ENCODE results near the gene IFIH1. TPM values are rescaled to one million over a fixed set of nuclear protein-coding genes. Genes with fewer than 3 reads are reported as not detected.

The IFIH1 gene
- total RNA-seq, 1 donor, result 7.2 TPM

GRCh38 chr2:162232671-162233070, 85.8 kb downstream of the IFIH1 start:
- no peak for DNase-seq (ENCODE audit: insufficient read length, low spot score, missing footprints)
- Histone ChIP-seq H3K27me3 (ENCODE audit: insufficient read depth, low read length) (no peaks in the 10 kb centered on the region), H4K20me1 (ENCODE audit: insufficient read depth, low read length) (no peaks in the 10 kb centered on the region), H3K9me3 (ENCODE audit: low read depth, low read length) (no peaks in the 10 kb centered on the region), H2AFZ (ENCODE audit: low read length) (no peak overlapping the region), H3K4me3 (ENCODE audit: insufficient read depth, low read length) (peak overlapping the region; percentile 43), H3K79me2 (ENCODE audit: insufficient read depth, low read length) (peaks cover 94% of the 10 kb centered on the region), H3K27ac (ENCODE audit: low read depth, low read length) (peak overlapping the region; percentile 91), H3K4me1 (ENCODE audit: insufficient read depth, low read length) (peaks cover 28% of the 10 kb centered on the region), H3K4me2 (ENCODE audit: insufficient read depth, low read length) (peak overlapping the region; percentile 37), H3K36me3 (ENCODE audit: insufficient read depth, low read length) (peaks cover 59% of the 10 kb centered on the region)
- TF ChIP-seq CTCF (IDR thresholded peaks at IDR 0.05; ENCODE audit: extremely low read depth, low read depth, low read length), result no peak

GRCh38 chr2:162232027-162232426, 86.5 kb downstream of the IFIH1 start:
- Histone ChIP-seq H3K4me2 (ENCODE audit: insufficient read depth, low read length) (peak overlapping the region; percentile 37), H3K4me3 (ENCODE audit: insufficient read depth, low read length) (no peak overlapping the region), H3K4me1 (ENCODE audit: insufficient read depth, low read length) (peaks cover 31% of the 10 kb centered on the region), H4K20me1 (ENCODE audit: insufficient read depth, low read length) (no peaks in the 10 kb centered on the region), H3K9me3 (ENCODE audit: low read depth, low read length) (no peaks in the 10 kb centered on the region), H3K36me3 (ENCODE audit: insufficient read depth, low read length) (peaks cover 56% of the 10 kb centered on the region), H3K27me3 (ENCODE audit: insufficient read depth, low read length) (no peaks in the 10 kb centered on the region), H3K27ac (ENCODE audit: low read depth, low read length) (peak overlapping the region; percentile 91), H3K79me2 (ENCODE audit: insufficient read depth, low read length) (peaks cover 94% of the 10 kb centered on the region), H2AFZ (ENCODE audit: low read length) (no peak overlapping the region)
- no peak for TF ChIP-seq CTCF (IDR thresholded peaks at IDR 0.05; ENCODE audit: extremely low read depth, low read depth, low read length)
- no peak for DNase-seq (ENCODE audit: insufficient read length, low spot score, missing footprints)

- H3K4me2 ChIP-seq (ENCODE audit: insufficient read depth, low read length), result no peak overlapping the region
- peaks cover 96% of the 10 kb centered on the region for H3K79me2 ChIP-seq (ENCODE audit: insufficient read depth, low read length)
- TF ChIP-seq CTCF (IDR thresholded peaks at IDR 0.05; ENCODE audit: extremely low read depth, low read depth, low read length), result no peak
- H4K20me1 ChIP-seq (ENCODE audit: insufficient read depth, low read length), result no peaks in the 10 kb centered on the region
- H3K9me3 ChIP-seq (ENCODE audit: low read depth, low read length), result no peaks in the 10 kb centered on the region
- no peak overlapping the region for H2AFZ ChIP-seq (ENCODE audit: low read length)
- no peak overlapping the region for H3K4me3 ChIP-seq (ENCODE audit: insufficient read depth, low read length)
- DNase-seq (ENCODE audit: insufficient read length, low spot score, missing footprints), result no peak
- H3K27ac ChIP-seq (ENCODE audit: low read depth, low read length), result no peak overlapping the region
- peaks cover 45% of the 10 kb centered on the region for H3K36me3 ChIP-seq (ENCODE audit: insufficient read depth, low read length)
- H3K27me3 ChIP-seq (ENCODE audit: insufficient read depth, low read length), result no peaks in the 10 kb centered on the region
- peaks cover 31% of the 10 kb centered on the region for H3K4me1 ChIP-seq (ENCODE audit: insufficient read depth, low read length)
Measured at GRCh38 chr2:162230761-162231160, 87.7 kb downstream of the IFIH1 start.

- Histone ChIP-seq H3K4me3 (ENCODE audit: insufficient read depth, low read length) (no peak overlapping the region), H2AFZ (ENCODE audit: low read length) (no peak overlapping the region), H3K79me2 (ENCODE audit: insufficient read depth, low read length) (peaks cover 67% of the 10 kb centered on the region), H3K4me2 (ENCODE audit: insufficient read depth, low read length) (no peak overlapping the region), H3K9me3 (ENCODE audit: low read depth, low read length) (no peaks in the 10 kb centered on the region), H4K20me1 (ENCODE audit: insufficient read depth, low read length) (no peaks in the 10 kb centered on the region), H3K27me3 (ENCODE audit: insufficient read depth, low read length) (no peaks in the 10 kb centered on the region), H3K36me3 (ENCODE audit: insufficient read depth, low read length) (peaks cover 49% of the 10 kb centered on the region), H3K27ac (ENCODE audit: low read depth, low read length) (no peak overlapping the region), H3K4me1 (ENCODE audit: insufficient read depth, low read length) (peaks cover 10% of the 10 kb centered on the region)
- TF ChIP-seq CTCF (IDR thresholded peaks at IDR 0.05; ENCODE audit: extremely low read depth, low read depth, low read length), result no peak
- DNase-seq (ENCODE audit: insufficient read length, low spot score, missing footprints), result no peak
Measured at GRCh38 chr2:162226836-162227235, 91.6 kb downstream of the IFIH1 start.
